ENCODE measurements around the gene STXBP6.

DNA sequence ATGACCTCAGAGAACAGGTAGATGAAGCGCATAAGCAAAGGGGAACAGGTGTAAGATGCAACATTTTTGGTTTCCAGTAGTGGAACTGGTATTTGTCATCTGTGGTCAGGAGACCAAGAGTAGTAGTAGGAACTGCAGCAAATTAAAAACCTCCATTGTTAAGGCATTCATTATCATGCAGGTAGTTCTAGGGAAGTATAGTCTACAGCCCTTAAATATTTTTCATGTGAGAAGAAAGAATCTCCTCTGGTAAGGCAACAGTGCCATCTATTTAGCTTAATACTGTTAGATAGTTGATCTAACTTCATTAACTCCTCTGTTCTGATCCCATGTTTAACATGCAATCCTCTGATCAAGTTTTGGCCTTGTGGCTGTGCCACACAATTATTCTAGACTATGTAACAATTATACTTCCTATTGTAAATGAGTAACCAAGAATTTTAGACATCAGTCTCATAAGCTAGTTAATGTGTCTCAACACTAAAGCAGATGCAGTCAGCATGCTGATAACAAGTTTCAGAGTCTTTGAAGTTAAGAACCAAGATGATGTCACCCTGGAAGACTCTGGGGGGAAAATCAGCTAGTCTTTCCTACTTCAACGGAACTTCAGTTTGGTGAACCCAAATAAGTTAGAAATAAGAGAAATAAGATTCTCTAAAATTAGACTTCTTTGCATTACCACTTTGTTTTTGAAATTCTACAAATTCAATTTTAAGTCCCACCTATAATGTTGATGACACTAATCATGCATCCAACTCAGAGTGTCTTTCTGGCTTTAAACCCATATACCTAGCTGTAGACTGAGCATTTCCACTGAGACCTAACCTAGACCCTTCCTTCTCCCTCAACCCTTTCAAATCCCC lies 70.9 kb downstream of the STXBP6 start:
- TF ChIP-seq MAX (IDR thresholded peaks at IDR 0.05) (no peak), CTCF (IDR thresholded peaks at IDR 0.05 in 2 of 3, conservative IDR thresholded peaks at IDR 0.05 in 1 of 3; ENCODE audit: borderline replicate concordance in 1 of 3, insufficient read depth in 1 of 3, low read depth in 2 of 3, low read length in 2 of 3) (no peak), POLR2AphosphoS5 (IDR thresholded peaks at IDR 0.05; ENCODE audit: low read depth, low read length) (no peak), POLR2A (IDR thresholded peaks at IDR 0.05; ENCODE audit: borderline replicate concordance, extremely low read depth, insufficient read depth, insufficient read length) (no peak), ZNF274 (IDR thresholded peaks at IDR 0.05; ENCODE audit: low read depth, low read length) (no peak), ZBTB33 (IDR thresholded peaks at IDR 0.05; ENCODE audit: extremely low read depth, insufficient replicate concordance, low read length) (no peak), SRF (IDR thresholded peaks at IDR 0.05; ENCODE audit: low read depth) (no peak), YY1 (IDR thresholded peaks at IDR 0.05; ENCODE audit: extremely low read depth, insufficient replicate concordance, low read depth, low read length) (no peak), SIN3A (IDR thresholded peaks at IDR 0.05; ENCODE audit: low read depth) (no peak), CEBPB (IDR thresholded peaks at IDR 0.05; ENCODE audit: low read depth) (no peak), REST (IDR thresholded peaks at IDR 0.05; ENCODE audit: low read depth) (no peak), SP1 (IDR thresholded peaks at IDR 0.05; ENCODE audit: low read depth) (no peak), TCF7L2 (IDR thresholded peaks at IDR 0.05; ENCODE audit: borderline replicate concordance, extremely low read depth, insufficient read depth, insufficient read length) (no peak), EZH2 (IDR thresholded peaks at IDR 0.05) (no peak)

All from HCT116 (cell line).